Muscle layer of colon (tissue), 2 donors: ENCODE measurements around the gene BLTP2.
A peak's percentile ranks its signal among the peaks of the same experiment; 100 is the strongest.
"Not testable (repeated sequence)": the region's sequence is repeated elsewhere in the genome, so short reads cannot be mapped to it uniquely, and the experiment has no call there.

Experiments
- H3K27ac ChIP-seq: one replicate; pipeline ENCODE4 v1.7.0; 2013; ENCODE audit warnings: low read depth, mild to moderate bottlenecking, low read length, moderate library complexity
- H3K27me3 ChIP-seq, 2 donors: one replicate each; pipeline ENCODE4 v1.7.0; 2013; ENCODE audit warnings: low read length in 2 of 2, mild to moderate bottlenecking in 2 of 2; ENCODE audit not compliant: insufficient read depth in 2 of 2, control insufficient read depth in 1 of 2
- H3K36me3 ChIP-seq: one replicate; pipeline ENCODE4 v1.7.0; 2013; ENCODE audit warnings: mild to moderate bottlenecking, low read length; ENCODE audit not compliant: insufficient read depth
- H3K4me1 ChIP-seq: one replicate; pipeline ENCODE4 v1.7.0; 2013; ENCODE audit warnings: mild to moderate bottlenecking, low read length; ENCODE audit not compliant: insufficient read depth
- H3K4me3 ChIP-seq, 2 donors: one replicate each; pipeline ENCODE4 v1.7.0; 2013; ENCODE audit warnings: low read length in 2 of 2, low read depth in 1 of 2, mild to moderate bottlenecking in 1 of 2, moderate library complexity in 1 of 2
- H3K9ac ChIP-seq: one replicate; pipeline ENCODE4 v1.7.0; 2013; ENCODE audit warnings: low read length
- H3K9me3 ChIP-seq: one replicate; pipeline ENCODE4 v1.7.0; 2013; ENCODE audit warnings: mild to moderate bottlenecking, low read length
- donor health status: abdominal sarcoma.
- donor health status: Adenocarcinoma of cecum.

The BLTP2 gene

DNA sequence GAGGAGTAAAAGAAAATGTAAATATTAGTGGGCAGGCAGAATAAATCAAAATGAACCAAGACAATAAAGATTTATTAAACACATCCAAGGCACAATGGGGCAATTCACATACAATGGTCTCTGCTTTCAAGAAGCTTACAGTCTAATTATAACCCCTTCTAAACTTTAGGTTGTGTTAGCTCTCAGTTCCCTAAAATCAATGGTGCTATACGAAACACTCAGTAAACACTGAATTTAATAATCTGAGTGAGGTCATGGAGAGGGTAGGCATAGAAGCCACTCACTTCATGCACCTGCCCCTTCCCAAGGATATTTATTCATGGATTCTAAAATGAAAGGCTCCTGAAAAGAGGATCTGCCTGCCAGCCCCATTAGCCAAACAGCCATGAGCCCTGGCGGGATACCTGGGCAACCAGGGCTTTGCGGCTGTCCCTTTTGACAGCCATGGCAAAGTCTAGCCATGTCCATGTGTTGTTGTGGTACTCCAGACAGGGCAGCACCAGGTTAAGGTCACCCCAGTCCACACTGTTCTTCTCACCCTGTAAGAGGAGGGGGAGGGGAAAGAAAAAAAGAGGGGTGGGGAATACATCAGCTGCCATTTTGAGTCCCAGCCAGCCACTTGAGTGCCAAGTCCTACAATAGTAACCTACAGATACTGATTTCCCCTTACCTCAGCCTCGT lies 29.6 kb downstream of the BLTP2 start:
- Histone ChIP-seq H3K27me3 (no peaks in the 10 kb centered on the region), H3K9me3 (no peaks in the 10 kb centered on the region), H3K27ac (no peak overlapping the region), H3K4me1 (no peaks in the 10 kb centered on the region), H3K4me3 (no peak overlapping the region), H3K9ac (no peak overlapping the region), H3K36me3 (peaks cover 56% of the 10 kb centered on the region)

DNA sequence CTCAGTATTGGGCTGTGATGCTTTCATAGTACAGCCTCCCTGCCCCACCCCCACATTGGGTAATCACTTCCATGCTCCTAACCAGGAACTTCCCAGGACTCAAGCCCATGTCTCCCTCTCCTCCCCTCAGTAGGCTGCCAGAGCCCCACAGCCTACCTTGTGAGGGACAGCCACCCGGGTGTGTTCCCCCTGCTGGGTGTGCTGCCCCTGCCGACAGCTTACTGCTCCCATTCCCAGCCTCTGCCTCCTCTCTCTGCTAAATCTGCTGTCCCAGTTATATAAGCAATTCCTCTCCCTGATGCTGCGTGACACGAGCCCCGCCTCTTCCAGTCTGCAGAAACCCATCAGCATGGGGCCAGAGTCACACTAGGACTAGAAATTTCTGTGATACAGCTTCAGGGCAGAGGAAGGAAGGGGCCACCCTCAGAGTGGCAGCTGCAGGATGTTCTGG lies 31.0 kb downstream of the BLTP2 start, which contains the start of gene RSKR:
TSS of gene RSKR (minus strand) at position 255 of the 451 bp plus-strand sequence. CDS start at position 231, 24 bp downstream.
- no peak within 1 kb of the TSS for H3K27ac ChIP-seq
- H3K9ac ChIP-seq, result no peak within 1 kb of the TSS
- H3K4me1 ChIP-seq, result no peaks in the 10 kb centered on the region
- H3K27me3 ChIP-seq, result no peaks in the 10 kb centered on the region
- peaks cover 41% of the 10 kb centered on the region for H3K36me3 ChIP-seq
- no peaks in the 10 kb centered on the region for H3K9me3 ChIP-seq
- H3K4me3 ChIP-seq, result no peak within 1 kb of the TSS

DNA sequence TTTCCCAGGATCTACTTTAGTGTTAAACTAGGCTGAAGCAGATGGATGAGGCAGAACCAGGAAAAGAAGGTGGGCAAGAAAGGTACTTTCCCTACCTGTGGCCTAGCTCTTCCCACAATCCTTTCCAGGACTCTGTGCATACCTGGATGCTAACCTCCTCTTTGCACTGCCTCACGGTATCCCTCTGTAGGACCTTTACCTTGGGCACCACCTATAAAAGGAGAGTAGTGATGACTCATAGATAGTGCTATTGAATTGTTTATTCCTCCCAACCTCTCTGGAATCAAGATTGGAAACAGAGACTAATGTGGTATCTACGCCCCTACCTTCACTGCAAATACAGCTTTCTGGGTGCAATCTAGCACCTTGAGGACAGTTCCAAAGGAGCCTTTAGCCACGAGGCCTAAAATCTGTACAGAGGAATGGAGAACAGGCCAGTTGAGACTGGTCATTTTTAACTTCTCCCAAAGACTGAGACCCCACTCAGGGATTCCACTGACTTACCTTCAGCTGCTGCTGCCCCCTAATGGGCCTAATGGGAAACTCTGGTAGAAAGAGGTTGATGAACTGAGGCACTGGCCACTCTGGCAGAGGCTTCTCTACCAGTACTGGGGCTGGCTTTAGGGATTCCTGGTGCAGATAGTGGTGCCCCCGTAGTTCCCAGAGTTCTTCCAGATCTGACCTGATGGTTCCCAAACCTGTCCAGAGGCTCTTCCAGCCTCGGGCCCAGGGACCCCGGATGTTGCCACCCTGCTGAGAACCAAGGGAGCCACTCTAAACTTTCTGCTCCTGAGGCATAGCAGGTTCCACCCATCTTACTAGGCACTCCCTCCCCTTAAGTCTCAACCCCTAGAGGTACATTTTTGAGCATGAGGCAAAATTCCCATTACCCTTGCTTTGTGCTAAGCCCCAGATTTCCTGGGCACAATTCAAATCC lies 31.8 kb downstream of the BLTP2 start:
- Histone ChIP-seq H3K9me3 (no peaks in the 10 kb centered on the region), H3K36me3 (peaks cover 37% of the 10 kb centered on the region), H3K27me3 (no peaks in the 10 kb centered on the region), H3K4me3 (no peak overlapping the region), H3K27ac (no peak overlapping the region), H3K9ac (no peak overlapping the region), H3K4me1 (no peaks in the 10 kb centered on the region)

DNA sequence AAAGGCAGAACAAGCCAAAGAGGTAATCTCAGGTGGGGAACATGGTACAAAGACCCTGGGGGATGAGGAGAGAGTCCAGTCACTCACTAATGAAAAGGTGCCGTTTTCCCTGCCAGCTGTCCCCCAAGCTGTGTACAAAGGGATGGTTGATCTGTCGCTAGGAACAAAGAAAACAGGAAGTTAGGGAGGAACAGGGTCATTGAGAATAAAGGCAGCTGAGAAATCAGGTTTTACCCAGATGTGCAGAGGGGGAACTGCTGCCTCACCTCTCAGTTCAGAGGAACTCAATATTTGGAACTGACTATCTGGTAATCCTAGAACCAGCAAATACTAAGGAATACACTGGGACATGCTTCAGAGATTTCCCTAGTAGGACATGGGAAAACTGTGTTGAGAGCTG lies 32.4 kb downstream of the BLTP2 start:
- H3K36me3 ChIP-seq, result peaks cover 34% of the 10 kb centered on the region
- H3K27ac ChIP-seq, result no peak overlapping the region
- H3K4me3 ChIP-seq, result no peak overlapping the region
- no peaks in the 10 kb centered on the region for H3K27me3 ChIP-seq
- no peaks in the 10 kb centered on the region for H3K4me1 ChIP-seq
- no peaks in the 10 kb centered on the region for H3K9me3 ChIP-seq
- no peak overlapping the region for H3K9ac ChIP-seq

DNA sequence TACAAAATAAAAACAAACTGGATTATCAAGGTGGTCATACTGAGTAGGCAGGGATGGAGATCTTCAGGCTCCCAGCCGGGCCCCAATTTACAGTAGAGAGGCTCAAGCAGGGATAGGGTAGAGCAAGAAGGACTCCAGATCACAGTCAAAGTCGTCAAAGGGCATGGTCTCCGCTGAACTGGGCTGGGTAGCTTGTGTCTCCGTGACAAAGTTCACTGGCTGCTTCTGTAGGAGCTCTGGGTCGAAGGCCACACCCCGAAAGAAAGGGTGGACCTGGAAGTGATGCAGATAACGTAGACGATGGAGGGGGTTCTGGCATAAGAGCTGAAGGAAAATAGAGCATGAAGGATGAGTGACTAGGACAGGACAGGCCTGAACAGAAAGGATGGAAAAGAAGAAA lies 34.6 kb downstream of the BLTP2 start:
- Histone ChIP-seq H3K4me3 (no peak overlapping the region), H3K27ac (no peak overlapping the region), H3K36me3 (peaks cover 13% of the 10 kb centered on the region), H3K9me3 (no peaks in the 10 kb centered on the region), H3K9ac (no peak overlapping the region), H3K27me3 (no peaks in the 10 kb centered on the region), H3K4me1 (no peaks in the 10 kb centered on the region)

DNA sequence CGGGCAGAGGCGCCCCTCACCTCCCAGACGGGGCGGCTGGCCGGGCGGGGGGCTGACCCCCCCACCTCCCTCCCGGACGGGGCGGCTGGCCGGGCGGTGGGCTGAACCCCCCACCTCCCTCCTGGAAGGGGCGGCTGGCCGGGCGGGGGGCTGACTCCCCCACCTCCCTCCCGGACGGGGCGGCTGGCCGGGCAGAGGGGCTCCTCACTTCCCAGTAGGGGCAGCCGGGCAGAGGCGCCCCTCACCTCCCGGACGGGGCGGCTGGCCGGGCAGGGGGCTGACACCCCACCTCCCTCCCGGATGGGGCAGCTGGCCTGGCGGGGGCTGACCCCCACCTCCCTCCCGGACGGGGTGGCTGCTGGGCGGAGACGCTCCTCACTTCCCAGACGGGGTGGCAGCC lies 40.9 kb downstream of the BLTP2 start:
- not testable (repeated sequence) for H3K27ac ChIP-seq, H3K27me3 ChIP-seq, H3K9me3 ChIP-seq, H3K36me3 ChIP-seq, H3K4me1 ChIP-seq, H3K9ac ChIP-seq, H3K4me3 ChIP-seq

DNA sequence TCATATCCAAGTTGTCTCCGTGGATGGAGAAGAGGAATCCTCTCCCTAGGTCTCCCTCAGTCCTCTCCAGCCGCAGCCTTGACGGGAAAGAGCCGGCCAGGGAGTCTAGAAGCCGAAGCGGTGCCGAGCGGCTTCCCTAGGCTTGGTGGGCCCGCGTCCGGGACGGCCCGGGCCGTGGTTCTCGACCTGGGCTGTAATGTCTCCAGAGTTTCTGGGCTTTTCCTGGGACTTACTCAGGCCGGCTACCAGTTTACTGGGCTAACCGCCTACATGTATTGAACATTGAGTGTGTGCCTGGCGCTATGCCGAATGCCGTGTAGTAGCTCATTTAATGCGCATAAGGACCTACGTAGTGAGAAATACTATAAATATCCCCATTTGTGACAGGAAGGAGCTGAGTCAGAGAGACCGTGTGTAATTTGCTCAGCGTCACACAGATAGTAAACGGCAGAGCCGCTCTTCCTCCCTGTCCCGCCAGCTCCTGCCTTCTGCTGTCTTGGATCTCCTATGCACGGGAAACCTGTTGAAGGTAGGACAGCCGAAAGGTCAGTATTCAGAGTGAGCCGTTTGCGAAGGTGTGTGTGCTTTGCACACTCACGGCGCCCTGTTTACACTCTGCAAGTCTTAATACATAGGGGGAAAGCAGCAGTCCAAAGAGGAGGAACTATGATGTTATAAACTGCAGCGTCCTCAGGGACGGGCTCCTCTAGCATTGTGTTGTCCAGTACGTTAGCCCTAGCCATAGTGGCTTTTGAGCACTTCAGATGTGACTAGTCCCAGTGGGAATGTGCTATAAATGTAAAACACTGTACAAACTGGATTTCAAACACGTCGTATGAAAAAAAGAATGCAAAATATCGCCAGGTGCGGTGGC lies 45.4 kb downstream of the BLTP2 start:
- Histone ChIP-seq H3K4me1 (peaks cover 8% of the 10 kb centered on the region), H3K27me3 (no peaks in the 10 kb centered on the region), H3K36me3 (no peaks in the 10 kb centered on the region)

DNA sequence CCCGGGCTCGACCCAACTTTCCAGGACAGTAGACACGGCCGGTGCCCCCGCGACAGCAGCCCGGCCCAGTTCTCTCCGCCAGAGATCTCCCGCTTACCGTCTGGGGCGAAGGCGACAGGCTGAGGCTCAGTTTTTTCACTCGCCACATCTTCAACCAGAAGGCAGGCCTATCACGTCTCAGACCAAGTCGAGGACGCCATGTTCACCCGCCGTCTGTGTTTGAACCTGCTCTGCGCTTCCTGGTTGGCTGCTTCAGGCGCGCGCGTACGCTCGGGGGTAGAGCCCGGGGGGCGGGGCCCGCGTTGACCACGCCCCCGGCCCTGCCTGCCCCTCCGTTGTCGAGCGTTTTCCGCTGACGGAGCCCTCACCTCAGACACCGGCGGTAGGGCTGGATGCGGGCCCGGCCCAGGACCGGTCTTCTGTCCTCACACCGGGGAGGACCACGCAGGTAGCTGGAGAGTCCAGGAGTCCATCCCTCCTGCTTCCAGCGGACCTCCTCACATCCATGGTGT lies 46.1 kb downstream of the BLTP2 start, which contains the start of gene SPAG5:
TSS of gene SPAG5 (minus strand) at position 227 of the 512 bp plus-strand sequence. CDS start at position 148, 79 bp downstream.
- no peaks in the 10 kb centered on the region for H3K9me3 ChIP-seq
- peak within 1 kb of the TSS; percentile 89 for H3K27ac ChIP-seq
- peaks cover 8% of the 10 kb centered on the region for H3K4me1 ChIP-seq
- H3K27me3 ChIP-seq, result no peaks in the 10 kb centered on the region
- peak within 1 kb of the TSS; percentile 63 to 69 for H3K4me3 ChIP-seq
- peak within 1 kb of the TSS; percentile 49 for H3K9ac ChIP-seq
- no peaks in the 10 kb centered on the region for H3K36me3 ChIP-seq

More for the DNA sequence above, 45.4 kb downstream of the BLTP2 start:
- Histone ChIP-seq H3K27ac (peak overlapping the region; percentile 89), H3K9ac (peak overlapping the region; percentile 49), H3K9me3 (no peaks in the 10 kb centered on the region), H3K4me3 (peak overlapping the region; percentile 63 to 69)

DNA sequence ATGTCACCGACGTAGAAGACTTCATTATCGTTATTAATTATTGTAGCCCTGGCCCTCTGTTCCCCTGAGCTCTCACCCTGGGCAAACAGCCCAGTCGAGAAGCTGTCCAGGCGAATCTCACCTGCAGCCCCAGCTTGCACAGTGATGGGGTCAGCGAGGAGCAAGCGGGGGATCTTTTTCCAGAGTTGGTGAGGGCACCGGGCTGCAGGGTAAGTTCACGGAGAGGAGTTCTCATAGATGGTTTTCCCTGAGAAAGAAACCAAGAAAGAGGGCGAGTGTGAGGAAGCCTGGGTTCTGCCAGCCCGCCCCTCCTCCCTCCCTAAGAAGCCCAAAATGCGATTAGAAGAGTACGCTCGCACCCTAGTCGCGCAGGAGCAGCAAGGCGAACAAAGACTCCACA lies 46.6 kb downstream of the BLTP2 start:
- no peaks in the 10 kb centered on the region for H3K36me3 ChIP-seq
- H3K9me3 ChIP-seq, result no peaks in the 10 kb centered on the region
- no peak overlapping the region for H3K9ac ChIP-seq
- no peak overlapping the region for H3K27ac ChIP-seq
- H3K27me3 ChIP-seq, result no peaks in the 10 kb centered on the region
- peak overlapping the region; percentile 63 to 69 for H3K4me3 ChIP-seq
- peaks cover 8% of the 10 kb centered on the region for H3K4me1 ChIP-seq

DNA sequence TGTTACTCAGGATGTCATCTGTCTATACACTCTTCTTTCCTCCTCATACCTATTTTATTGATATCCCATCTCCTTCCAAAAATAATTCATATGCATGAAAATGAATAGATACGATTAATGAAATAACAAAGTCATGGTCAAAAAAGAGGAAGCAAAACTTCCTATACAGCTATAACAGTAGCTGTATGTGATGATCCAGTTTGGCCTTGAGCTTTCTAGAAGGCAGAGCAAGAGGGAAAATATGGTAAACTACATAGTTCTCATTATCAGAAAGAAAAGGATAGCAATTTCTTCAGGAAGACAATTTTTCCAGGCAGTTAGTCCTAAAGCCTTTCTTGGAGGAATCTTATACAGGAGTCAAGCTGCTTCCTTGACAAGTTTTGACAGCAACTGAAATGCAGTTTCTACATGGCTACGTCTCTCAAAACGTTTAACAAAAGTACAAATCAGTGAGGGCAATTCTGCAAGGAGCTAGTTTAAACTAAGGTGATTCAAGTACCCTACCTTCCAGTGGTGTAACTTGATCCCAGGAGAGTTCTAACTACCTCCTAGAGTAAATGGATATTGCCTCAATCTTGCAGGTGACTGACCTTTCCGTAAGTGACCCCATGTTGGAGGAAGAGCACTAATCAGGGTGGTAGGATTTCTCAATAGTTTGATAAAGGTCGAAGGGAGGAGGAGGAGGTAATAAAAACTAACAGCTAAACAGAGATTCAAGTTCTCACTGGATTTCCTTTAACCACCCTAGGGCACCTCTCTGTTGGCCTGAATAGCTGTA lies 47.2 kb downstream of the BLTP2 start:
- no peak overlapping the region for H3K27ac ChIP-seq
- H3K27me3 ChIP-seq, result no peaks in the 10 kb centered on the region
- H3K4me1 ChIP-seq, result peaks cover 8% of the 10 kb centered on the region
- H3K9ac ChIP-seq, result no peak overlapping the region
- no peak overlapping the region for H3K4me3 ChIP-seq
- H3K9me3 ChIP-seq, result no peaks in the 10 kb centered on the region
- no peaks in the 10 kb centered on the region for H3K36me3 ChIP-seq
